Stimulated activated naive CD8-positive, alpha-beta T cell treated with anti-CD3 and anti-CD28 coated beads, Interleukin-15, amount 100 ng/mL, for 72 hours (primary cell): ENCODE data around the gene RACGAP1.
"Not testable (repeated sequence)": the region's sequence is repeated elsewhere in the genome, so short reads cannot be mapped to it uniquely, and the experiment has no call there.

Experiments used
- ATAC-seq: fragments of 150-1000 bp; cut with Tn5 transposase; 2 replicates; pipeline ENCODE4 v1.10.0; 2021; ENCODE audit warnings: mild to moderate bottlenecking, moderate library complexity
- DNase-seq, 2 donors: peaks; one replicate each; pipeline ENCODE4 v3.0.0; 2021 to 2022
- H3K27ac Mint-ChIP-seq, 2 donors: one replicate each; pipeline ENCODE4 v1.8.0; 2022; ENCODE audit warnings: mild to moderate bottlenecking in 2 of 2, mixed read lengths in 2 of 2, moderate library complexity in 2 of 2
- H3K27me3 Mint-ChIP-seq: one replicate; pipeline ENCODE4 v1.8.0; 2022; ENCODE audit warnings: mixed read lengths
- H3K4me1 Mint-ChIP-seq: one replicate; pipeline ENCODE4 v1.8.0; 2022; ENCODE audit warnings: mild to moderate bottlenecking, mixed read lengths
- H3K4me3 Mint-ChIP-seq, 2 donors: one replicate each; pipeline ENCODE4 v1.8.0; 2022; ENCODE audit warnings: mild to moderate bottlenecking in 2 of 2, mixed read lengths in 2 of 2, moderate library complexity in 1 of 2
- H3K9me3 Mint-ChIP-seq, 2 donors: one replicate each; pipeline ENCODE4 v1.8.0; 2022; ENCODE audit warnings: mixed read lengths in 2 of 2

The RACGAP1 gene

GRCh38 chr12:49987625-49988303, 37.5 kb downstream of the RACGAP1 start:
- no peaks in the 10 kb centered on the region for H3K27me3 Mint-ChIP-seq
- DNase-seq (no peak), ATAC-seq (no peak)
- H3K9me3 Mint-ChIP-seq: no peaks in the 10 kb centered on the region
- no peak overlapping the region for H3K4me3 Mint-ChIP-seq
- peaks cover 10% of the 10 kb centered on the region for H3K4me1 Mint-ChIP-seq
- H3K27ac Mint-ChIP-seq: no peak overlapping the region

GRCh38 chr12:49986476-49986875, 38.8 kb downstream of the RACGAP1 start:
- peak overlapping the region in 1 of 2 donors; percentile 23 for H3K27ac Mint-ChIP-seq
- H3K4me1 Mint-ChIP-seq, H3K4me3 Mint-ChIP-seq, ATAC-seq, H3K27me3 Mint-ChIP-seq, DNase-seq, H3K9me3 Mint-ChIP-seq: not testable (repeated sequence)

GRCh38 chr12:49985981-49986380, 39.3 kb downstream of the RACGAP1 start:
- DNase-seq: no peak
- Mint-ChIP-seq H3K9me3 (no peaks in the 10 kb centered on the region), H3K27me3 (no peaks in the 10 kb centered on the region), H3K4me3 (no peak overlapping the region), H3K4me1 (peaks cover 10% of the 10 kb centered on the region), H3K27ac (no peak overlapping the region)
- peak; percentile 87 for ATAC-seq

GRCh38 chr12:49984476-49985359, 40.6 kb downstream of the RACGAP1 start:
- Mint-ChIP-seq H3K4me1 (peaks cover 10% of the 10 kb centered on the region), H3K27ac (no peak overlapping the region), H3K4me3 (no peak overlapping the region), H3K9me3 (no peaks in the 10 kb centered on the region), H3K27me3 (no peaks in the 10 kb centered on the region)
- ATAC-seq (no peak), DNase-seq (no peak)

- H3K27me3 Mint-ChIP-seq: no peaks in the 10 kb centered on the region
- H3K9me3 Mint-ChIP-seq: no peaks in the 10 kb centered on the region
- peaks cover 10% of the 10 kb centered on the region for H3K4me1 Mint-ChIP-seq
- ATAC-seq (no peak), DNase-seq (no peak)
- H3K4me3 Mint-ChIP-seq: no peak overlapping the region
- no peak overlapping the region for H3K27ac Mint-ChIP-seq
These were observed 41.4 kb downstream of the RACGAP1 start for GRCh38 chr12:49983892-49984291.

- H3K9me3 Mint-ChIP-seq: no peaks in the 10 kb centered on the region
- no peak overlapping the region for H3K27ac Mint-ChIP-seq
- DNase-seq (no peak), ATAC-seq (no peak)
- no peak overlapping the region for H3K4me3 Mint-ChIP-seq
- H3K27me3 Mint-ChIP-seq: no peaks in the 10 kb centered on the region
- H3K4me1 Mint-ChIP-seq: peaks cover 10% of the 10 kb centered on the region
These were observed 42.8 kb downstream of the RACGAP1 start for GRCh38 chr12:49982246-49983087.

GRCh38 chr12:49980501-49981349, 44.6 kb downstream of the RACGAP1 start:
- H3K27ac Mint-ChIP-seq: peak overlapping the region in 1 of 2 donors; percentile 38

GRCh38 chr12:49979791-49980190, 45.5 kb downstream of the RACGAP1 start:
- Mint-ChIP-seq H3K27me3 (no peaks in the 10 kb centered on the region), H3K4me1 (no peaks in the 10 kb centered on the region), H3K27ac (no peak overlapping the region), H3K4me3 (no peak overlapping the region), H3K9me3 (no peaks in the 10 kb centered on the region)
- DNase-seq (no peak), ATAC-seq (no peak)

More at GRCh38 chr12:49980501-49981349, 44.6 kb downstream of the RACGAP1 start:
- peaks cover 1% of the 10 kb centered on the region for H3K4me1 Mint-ChIP-seq
- no peak overlapping the region for H3K4me3 Mint-ChIP-seq
- peak in 1 of 2 donors; percentile 4 for DNase-seq
- H3K9me3 Mint-ChIP-seq: no peaks in the 10 kb centered on the region
- H3K27me3 Mint-ChIP-seq: no peaks in the 10 kb centered on the region
- ATAC-seq: no peak

GRCh38 chr12:49979016-49979586, 46.2 kb downstream of the RACGAP1 start:
- no peaks in the 10 kb centered on the region for H3K4me1 Mint-ChIP-seq
- ATAC-seq: no peak

GRCh38 chr12:49978125-49978524, 47.2 kb downstream of the RACGAP1 start:
- Mint-ChIP-seq H3K27ac (no peak overlapping the region), H3K4me3 (no peak overlapping the region), H3K4me1 (no peaks in the 10 kb centered on the region), H3K27me3 (no peaks in the 10 kb centered on the region), H3K9me3 (no peaks in the 10 kb centered on the region)
- DNase-seq: no peak
- ATAC-seq: no peak

More at GRCh38 chr12:49979016-49979586, 46.2 kb downstream of the RACGAP1 start:
- no peaks in the 10 kb centered on the region for H3K9me3 Mint-ChIP-seq
- no peak overlapping the region for H3K27ac Mint-ChIP-seq
- no peak for DNase-seq
- no peak overlapping the region for H3K4me3 Mint-ChIP-seq
- no peaks in the 10 kb centered on the region for H3K27me3 Mint-ChIP-seq

GRCh38 chr12:49976557-49976956, 48.7 kb downstream of the RACGAP1 start:
- no peaks in the 10 kb centered on the region for H3K9me3 Mint-ChIP-seq

GRCh38 chr12:49975318-49975761, 50.0 kb downstream of the RACGAP1 start:
- H3K9me3 Mint-ChIP-seq: no peaks in the 10 kb centered on the region
- DNase-seq (no peak), ATAC-seq (no peak)
- H3K27me3 Mint-ChIP-seq: no peaks in the 10 kb centered on the region
- H3K4me3 Mint-ChIP-seq: no peak overlapping the region
- no peaks in the 10 kb centered on the region for H3K4me1 Mint-ChIP-seq
- peak overlapping the region in 1 of 2 donors; percentile 77 for H3K27ac Mint-ChIP-seq

More at GRCh38 chr12:49976557-49976956, 48.7 kb downstream of the RACGAP1 start:
- no peaks in the 10 kb centered on the region for H3K4me1 Mint-ChIP-seq
- DNase-seq (no peak), ATAC-seq (no peak)
- no peak overlapping the region for H3K4me3 Mint-ChIP-seq
- H3K27ac Mint-ChIP-seq: no peak overlapping the region
- H3K27me3 Mint-ChIP-seq: no peaks in the 10 kb centered on the region

- H3K9me3 Mint-ChIP-seq: no peaks in the 10 kb centered on the region
- H3K4me3 Mint-ChIP-seq: no peak overlapping the region
- ATAC-seq (no peak), DNase-seq (no peak)
- H3K27me3 Mint-ChIP-seq: no peaks in the 10 kb centered on the region
- H3K27ac Mint-ChIP-seq: peak overlapping the region in 1 of 2 donors; percentile 30
- no peaks in the 10 kb centered on the region for H3K4me1 Mint-ChIP-seq
These were observed 50.5 kb downstream of the RACGAP1 start for GRCh38 chr12:49974677-49975317.

GRCh38 chr12:49974231-49974675, 51.0 kb downstream of the RACGAP1 start:
- DNase-seq: no peak
- Mint-ChIP-seq H3K27me3 (no peaks in the 10 kb centered on the region), H3K4me3 (no peak overlapping the region), H3K4me1 (no peaks in the 10 kb centered on the region), H3K27ac (no peak overlapping the region), H3K9me3 (no peaks in the 10 kb centered on the region)
- no peak for ATAC-seq
